Spleen (tissue), 7 donors: Measurements from ENCODE around the gene FAAP20.

Source experiments
- POLR2AphosphoS5 ChIP-seq, 3 donors: sonication (generic); formaldehyde crosslinking; IDR thresholded peaks; one replicate each; pipeline ENCODE4 v1.5.1; 2017; ENCODE audit warnings: antibody characterized with exemption in 3 of 3
- TF ChIP-seq, protein P1 (sequence below), 11 experiments: fragments of 200-600 bp in 7 of 11; fragments of 450-650 bp in 4 of 11; sonication (generic) in 4 of 11; IDR thresholded peaks in 8 of 11; conservative IDR thresholded peaks in 3 of 11; 1 replicate in 7 of 11; 2 replicates in 4 of 11; pipeline versions ENCODE4 v1.4.0 to v1.8.0; 2016 to 2021; ENCODE audit warnings: antibody characterized with exemption in 11 of 11, inconsistent platforms in 4 of 11, mild to moderate bottlenecking in 1 of 11
- donor health status: DM: no; HTN: no; CAD: no; lungs with moderate emphysema.
- donor health status: DM: no; HTN: no; CAD: no.
- donor health status: DM: no; HTN: no; CAD: no.

- TF ChIP-seq POLR2AphosphoS5 (IDR thresholded peaks at IDR 0.05), result peak; percentile 77 to 89 (median 86)
- TF ChIP-seq, protein P1, sequence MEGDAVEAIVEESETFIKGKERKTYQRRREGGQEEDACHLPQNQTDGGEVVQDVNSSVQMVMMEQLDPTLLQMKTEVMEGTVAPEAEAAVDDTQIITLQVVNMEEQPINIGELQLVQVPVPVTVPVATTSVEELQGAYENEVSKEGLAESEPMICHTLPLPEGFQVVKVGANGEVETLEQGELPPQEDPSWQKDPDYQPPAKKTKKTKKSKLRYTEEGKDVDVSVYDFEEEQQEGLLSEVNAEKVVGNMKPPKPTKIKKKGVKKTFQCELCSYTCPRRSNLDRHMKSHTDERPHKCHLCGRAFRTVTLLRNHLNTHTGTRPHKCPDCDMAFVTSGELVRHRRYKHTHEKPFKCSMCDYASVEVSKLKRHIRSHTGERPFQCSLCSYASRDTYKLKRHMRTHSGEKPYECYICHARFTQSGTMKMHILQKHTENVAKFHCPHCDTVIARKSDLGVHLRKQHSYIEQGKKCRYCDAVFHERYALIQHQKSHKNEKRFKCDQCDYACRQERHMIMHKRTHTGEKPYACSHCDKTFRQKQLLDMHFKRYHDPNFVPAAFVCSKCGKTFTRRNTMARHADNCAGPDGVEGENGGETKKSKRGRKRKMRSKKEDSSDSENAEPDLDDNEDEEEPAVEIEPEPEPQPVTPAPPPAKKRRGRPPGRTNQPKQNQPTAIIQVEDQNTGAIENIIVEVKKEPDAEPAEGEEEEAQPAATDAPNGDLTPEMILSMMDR (IDR thresholded peaks at IDR 0.05 in 8 of 11, conservative IDR thresholded peaks at IDR 0.05 in 3 of 11), result peak in 7 of 11 experiments; percentile 11 to 40 (median 36)
Observed at GRCh38 chr1:2205191-2205952, 10.8 kb upstream of the FAAP20 start.
